Measurements from ENCODE around the gene CDKN1A.

Gene CDKN1A

GRCh38 chr6:36657942-36658544, 20.5 kb upstream of the CDKN1A start:
- DNase-seq (ENCODE audit: extremely low read depth, insufficient read length) = no peak
- H3K4me3 ChIP-seq (replicated peaks; ENCODE audit: low read depth, low read length) = no peak overlapping the region
- no peak for TF ChIP-seq CTCF (IDR thresholded peaks at IDR 0.05; ENCODE audit: insufficient read depth, low read length, poor library complexity, severe bottlenecking)
- no peaks in the 10 kb centered on the region for H3K27me3 ChIP-seq (replicated peaks; ENCODE audit: control insufficient read depth, insufficient read depth, low read length)
- no peaks in the 10 kb centered on the region for H3K36me3 ChIP-seq (ENCODE audit: control insufficient read depth, insufficient read depth, low read length)

- Histone ChIP-seq H3K27me3 (replicated peaks; ENCODE audit: control insufficient read depth, insufficient read depth, low read length) (no peaks in the 10 kb centered on the region), H3K36me3 (ENCODE audit: control insufficient read depth, insufficient read depth, low read length) (no peaks in the 10 kb centered on the region), H3K4me3 (replicated peaks; ENCODE audit: low read depth, low read length) (no peak overlapping the region)
- no peak for TF ChIP-seq CTCF (IDR thresholded peaks at IDR 0.05; ENCODE audit: insufficient read depth, low read length, poor library complexity, severe bottlenecking)
- DNase-seq (ENCODE audit: extremely low read depth, insufficient read length) = no peak
Measured at GRCh38 chr6:36659271-36659670, 19.2 kb upstream of the CDKN1A start.

- Histone ChIP-seq H3K4me3 (replicated peaks; ENCODE audit: low read depth, low read length) (no peak overlapping the region), H3K36me3 (ENCODE audit: control insufficient read depth, insufficient read depth, low read length) (no peaks in the 10 kb centered on the region), H3K27me3 (replicated peaks; ENCODE audit: control insufficient read depth, insufficient read depth, low read length) (no peaks in the 10 kb centered on the region)
- no peak for DNase-seq (ENCODE audit: extremely low read depth, insufficient read length)
- no peak for TF ChIP-seq CTCF (IDR thresholded peaks at IDR 0.05; ENCODE audit: insufficient read depth, low read length, poor library complexity, severe bottlenecking)
Measured at GRCh38 chr6:36660771-36661471, 17.6 kb upstream of the CDKN1A start.

- H3K36me3 ChIP-seq (ENCODE audit: control insufficient read depth, insufficient read depth, low read length) = no peaks in the 10 kb centered on the region
- H3K4me3 ChIP-seq (replicated peaks; ENCODE audit: low read depth, low read length) = no peak overlapping the region
- no peak for DNase-seq (ENCODE audit: extremely low read depth, insufficient read length)
- H3K27me3 ChIP-seq (replicated peaks; ENCODE audit: control insufficient read depth, insufficient read depth, low read length) = no peaks in the 10 kb centered on the region
- no peak for TF ChIP-seq CTCF (IDR thresholded peaks at IDR 0.05; ENCODE audit: insufficient read depth, low read length, poor library complexity, severe bottlenecking)
Measured at GRCh38 chr6:36662380-36662779, 16.1 kb upstream of the CDKN1A start.

- no peak for DNase-seq (ENCODE audit: extremely low read depth, insufficient read length)
- Histone ChIP-seq H3K27me3 (replicated peaks; ENCODE audit: control insufficient read depth, insufficient read depth, low read length) (no peaks in the 10 kb centered on the region), H3K36me3 (ENCODE audit: control insufficient read depth, insufficient read depth, low read length) (no peaks in the 10 kb centered on the region), H3K4me3 (replicated peaks; ENCODE audit: low read depth, low read length) (no peak overlapping the region)
- TF ChIP-seq CTCF (IDR thresholded peaks at IDR 0.05; ENCODE audit: insufficient read depth, low read length, poor library complexity, severe bottlenecking) = no peak
Measured at GRCh38 chr6:36662827-36663256, 15.7 kb upstream of the CDKN1A start.
